Measurements from ENCODE around the gene PTPRC.
A peak's percentile ranks its signal among the peaks of the same experiment; 100 is the strongest.

PTPRC gene

GRCh38 chr1:198771563-198772153 is 132.8 kb downstream of the PTPRC start:
- no peak overlapping the region for H3K4me3 ChIP-seq (replicated peaks in 1 of 2; ENCODE audit: low read depth in 2 of 2, low read length in 2 of 2)
- DNase-seq (ENCODE audit: low read depth in 2 of 2): peak; percentile 76 to 78
- peak; percentile 60 for TF ChIP-seq CTCF (IDR thresholded peaks at IDR 0.05; ENCODE audit: low read depth, low read length)

- DNase-seq (ENCODE audit: low read depth in 2 of 2): peak; percentile 49 to 55
- no peak for TF ChIP-seq CTCF (IDR thresholded peaks at IDR 0.05; ENCODE audit: low read depth, low read length)
Observed at GRCh38 chr1:198772626-198773025, 133.8 kb downstream of the PTPRC start.

GRCh38 chr1:198773030-198773429 is 134.2 kb downstream of the PTPRC start:
- no peak for DNase-seq (ENCODE audit: low read depth in 2 of 2)
- no peak for TF ChIP-seq CTCF (IDR thresholded peaks at IDR 0.05; ENCODE audit: low read depth, low read length)
- no peak overlapping the region for H3K4me3 ChIP-seq (replicated peaks in 1 of 2; ENCODE audit: low read depth in 2 of 2, low read length in 2 of 2)

More at GRCh38 chr1:198772626-198773025, 133.8 kb downstream of the PTPRC start:
- H3K4me3 ChIP-seq (replicated peaks in 1 of 2; ENCODE audit: low read depth in 2 of 2, low read length in 2 of 2): no peak overlapping the region

GRCh38 chr1:198773523-198773922 is 134.7 kb downstream of the PTPRC start:
- TF ChIP-seq CTCF (IDR thresholded peaks at IDR 0.05; ENCODE audit: low read depth, low read length): no peak
- no peak for DNase-seq (ENCODE audit: low read depth in 2 of 2)
- H3K4me3 ChIP-seq (replicated peaks in 1 of 2; ENCODE audit: low read depth in 2 of 2, low read length in 2 of 2): no peak overlapping the region

GRCh38 chr1:198774421-198774820 is 135.6 kb downstream of the PTPRC start:
- no peak for DNase-seq (ENCODE audit: low read depth in 2 of 2)

GRCh38 chr1:198775606-198776005 is 136.8 kb downstream of the PTPRC start:
- no peak for TF ChIP-seq CTCF (IDR thresholded peaks at IDR 0.05; ENCODE audit: low read depth, low read length)
- H3K4me3 ChIP-seq (replicated peaks in 1 of 2; ENCODE audit: low read depth in 2 of 2, low read length in 2 of 2): no peak overlapping the region
- peak; percentile 47 to 56 for DNase-seq (ENCODE audit: low read depth in 2 of 2)

More at GRCh38 chr1:198774421-198774820, 135.6 kb downstream of the PTPRC start:
- TF ChIP-seq CTCF (IDR thresholded peaks at IDR 0.05; ENCODE audit: low read depth, low read length): no peak
- H3K4me3 ChIP-seq (replicated peaks in 1 of 2; ENCODE audit: low read depth in 2 of 2, low read length in 2 of 2): no peak overlapping the region

GRCh38 chr1:198776602-198777029 is 137.8 kb downstream of the PTPRC start:
- no peak overlapping the region for H3K4me3 ChIP-seq (replicated peaks in 1 of 2; ENCODE audit: low read depth in 2 of 2, low read length in 2 of 2)
- DNase-seq (ENCODE audit: low read depth in 2 of 2): peak; percentile 90 to 99
- no peak for TF ChIP-seq CTCF (IDR thresholded peaks at IDR 0.05; ENCODE audit: low read depth, low read length)

All from cardiac fibroblast (primary cell).